H1 (cell line): ENCODE results near the gene SLC9A7. TPM values are rescaled to one million over a fixed set of nuclear protein-coding genes. Genes with fewer than 3 reads are reported as not detected.

Experiments used
- CTCF ChIA-PET: fragments of 300-600 bp; sonication (Branson Sonifier 250); formaldehyde crosslinking; loops from one replicate; lab custom pipeline; 2021; ENCODE audit not compliant: partially characterized antibody; lab: Charles Lee
- POLR2A ChIA-PET: fragments of 300-600 bp; sonication (Branson Sonifier 250); formaldehyde crosslinking; loops from one replicate; lab custom pipeline; 2021; ENCODE audit warnings: inconsistent platforms; ENCODE audit not compliant: partially characterized antibody; lab: Charles Lee
- DNase-seq, 2 experiments: peaks; one replicate each; pipeline versions ENCODE4 v3.0.0 to v3.0.0-alpha.2; 2010 to 2022; ENCODE audit warnings: low spot score in 2 of 2, low read depth in 1 of 2, mixed read lengths in 1 of 2
- FAIRE-seq: peaks from 2 replicates; lab custom pipeline; 2011; peaks lifted over from hg19 to GRCh38; lab: Jason Lieb, UNC
- H2AFZ ChIP-seq: 2 replicates; pipeline ENCODE4 v1.8.1; 2012; ENCODE audit warnings: low read length, inconsistent platforms
- H2AK5ac ChIP-seq: 2 replicates; pipeline ENCODE4 v1.6.1; 2013; ENCODE audit warnings: low read depth, low read length
- H2BK120ac ChIP-seq: replicated peaks from 2 replicates; pipeline ENCODE3; 2013; ENCODE audit warnings: low read depth, low read length, inconsistent platforms
- H2BK12ac ChIP-seq: 2 replicates; pipeline ENCODE4 v1.6.1; 2013; ENCODE audit warnings: low read depth, low read length
- H2BK15ac ChIP-seq: 2 replicates; pipeline ENCODE4 v1.6.1; 2013; ENCODE audit warnings: low read length
- H2BK20ac ChIP-seq: 2 replicates; pipeline ENCODE4 v1.6.1; 2013; ENCODE audit warnings: low read length
- H2BK5ac ChIP-seq: 2 replicates; pipeline ENCODE4 v1.6.1; 2013; ENCODE audit warnings: low read depth, low read length
- H3K14ac ChIP-seq: 2 replicates; pipeline ENCODE4 v1.6.1; 2013; ENCODE audit warnings: inconsistent platforms; ENCODE audit not compliant: insufficient read length
- H3K18ac ChIP-seq: 2 replicates; pipeline ENCODE4 v1.6.1; 2013; ENCODE audit warnings: low read length; ENCODE audit errors: extremely low read depth
- H3K23ac ChIP-seq: 2 replicates; pipeline ENCODE4 v1.6.1; 2013; ENCODE audit warnings: inconsistent platforms; ENCODE audit not compliant: insufficient read length
- H3K23me2 ChIP-seq: 2 replicates; pipeline ENCODE4 v1.6.1; 2013; ENCODE audit warnings: low read depth, low read length
- H3K27ac ChIP-seq: 2 replicates; pipeline ENCODE4 v1.6.1; 2011; ENCODE audit warnings: low read depth, low read length, inconsistent platforms
- H3K27me3 ChIP-seq, 4 experiments: replicated peaks in 1 of 4; 1 replicate in 1 of 4; 2 replicates in 3 of 4; pipeline versions ENCODE4 v1.6.1 to v1.8.1; 2011 to 2013; ENCODE audit warnings: low read length in 3 of 4, mild to moderate bottlenecking in 3 of 4, inconsistent platforms in 2 of 4, mixed read lengths in 2 of 4, moderate library complexity in 1 of 4; ENCODE audit not compliant: control insufficient read depth in 3 of 4, insufficient read depth in 3 of 4; ENCODE audit errors: extremely low read depth in 1 of 4
- H3K36me3 ChIP-seq, 4 experiments: 2 replicates each; pipeline versions ENCODE4 v1.6.1 to v1.8.1; 2011 to 2013; ENCODE audit warnings: mild to moderate bottlenecking in 4 of 4, low read length in 3 of 4, moderate library complexity in 2 of 4, control low read depth in 1 of 4, inconsistent platforms in 1 of 4; ENCODE audit not compliant: insufficient read depth in 4 of 4, control insufficient read depth in 2 of 4
- H3K4ac ChIP-seq: replicated peaks from 2 replicates; pipeline ENCODE3; 2013; ENCODE audit warnings: low read length, low read depth, mixed read lengths, inconsistent platforms; ENCODE audit not compliant: insufficient read length
- H3K4me1 ChIP-seq, 4 experiments: replicated peaks in 1 of 4; 1 replicate in 1 of 4; 2 replicates in 3 of 4; pipeline versions ENCODE4 v1.6.1 to v1.8.1; 2011 to 2013; ENCODE audit warnings: low read length in 3 of 4, inconsistent platforms in 2 of 4, mixed read lengths in 1 of 4; ENCODE audit not compliant: insufficient read depth in 4 of 4, control insufficient read depth in 3 of 4
- H3K4me2 ChIP-seq, 2 experiments: 2 replicates each; pipeline versions ENCODE4 v1.6.1 to v1.8.1; 2011 to 2013; ENCODE audit warnings: low read depth in 2 of 2, low read length in 2 of 2, control low read depth in 1 of 2, inconsistent platforms in 1 of 2, mild to moderate bottlenecking in 1 of 2; ENCODE audit not compliant: insufficient read depth in 1 of 2
- H3K4me3 ChIP-seq, 4 experiments: fragments of 200-600, 300-600 bp in 1 of 4; sonication (generic), shearing (Covaris generic), sonication (Bioruptor Twin) in 1 of 4; 2 replicates each; pipeline versions ENCODE4 v1.5.1 to v1.8.1; 2011 to 2016; ENCODE audit warnings: low read length in 4 of 4, low read depth in 3 of 4, control low read depth in 2 of 4, inconsistent platforms in 2 of 4, mild to moderate bottlenecking in 2 of 4, mixed read lengths in 1 of 4, moderate library complexity in 1 of 4; ENCODE audit not compliant: insufficient read depth in 2 of 4; ENCODE audit errors: extremely low read depth in 1 of 4
- H3K56ac ChIP-seq: replicated peaks from 2 replicates; pipeline ENCODE3; 2013; ENCODE audit warnings: low read depth, mild to moderate bottlenecking, mixed read lengths, low read length, inconsistent platforms; ENCODE audit not compliant: insufficient read length
- H3K79me1 ChIP-seq: 2 replicates; pipeline ENCODE4 v1.6.1; 2013; ENCODE audit warnings: low read depth, low read length, control low read depth
- H3K79me2 ChIP-seq, 2 experiments: 2 replicates each; pipeline versions ENCODE4 v1.6.1 to v1.8.1; 2012 to 2013; ENCODE audit warnings: low read length in 2 of 2, mild to moderate bottlenecking in 2 of 2, inconsistent platforms in 1 of 2; ENCODE audit not compliant: insufficient read depth in 2 of 2, control insufficient read depth in 1 of 2
- H3K9ac ChIP-seq, 4 experiments: replicated peaks in 1 of 4; 1 replicate in 1 of 4; 2 replicates in 3 of 4; pipeline versions ENCODE4 v1.6.1 to v1.8.1; 2011 to 2013; ENCODE audit warnings: low read depth in 3 of 4, low read length in 3 of 4, control low read depth in 2 of 4, mild to moderate bottlenecking in 2 of 4, moderate library complexity in 2 of 4, inconsistent platforms in 1 of 4; ENCODE audit errors: extremely low read depth in 1 of 4
- H3K9me3 ChIP-seq, 2 experiments: 2 replicates each; pipeline versions ENCODE4 v1.6.1 to v1.8.1; 2012 to 2013; ENCODE audit warnings: mild to moderate bottlenecking in 2 of 2, moderate library complexity in 2 of 2, control low read depth in 1 of 2, inconsistent platforms in 1 of 2, low read depth in 1 of 2, low read length in 1 of 2, mixed read lengths in 1 of 2; ENCODE audit not compliant: insufficient read depth in 2 of 2
- H4K20me1 ChIP-seq, 2 experiments: replicated peaks in 1 of 2; 2 replicates each; pipeline versions ENCODE3 to v1.8.1; 2011 to 2013; ENCODE audit warnings: inconsistent platforms in 2 of 2, low read length in 2 of 2, mild to moderate bottlenecking in 1 of 2; ENCODE audit not compliant: insufficient read depth in 2 of 2, control insufficient read depth in 1 of 2
- H4K5ac ChIP-seq: 2 replicates; pipeline ENCODE4 v1.6.1; 2013; ENCODE audit warnings: low read length, low read depth, mixed read lengths, inconsistent platforms; ENCODE audit not compliant: insufficient read length
- H4K8ac ChIP-seq: 2 replicates; pipeline ENCODE4 v1.8.0; 2013; ENCODE audit warnings: mild to moderate bottlenecking, moderate library complexity, low read length, inconsistent platforms; ENCODE audit not compliant: insufficient read depth; ENCODE audit errors: extremely low read depth
- H4K91ac ChIP-seq: replicated peaks from 2 replicates; pipeline ENCODE3; 2013; ENCODE audit warnings: low read length, mixed read lengths, inconsistent platforms; ENCODE audit not compliant: insufficient read length
- KDM1A ChIP-seq: fragments of 200-600, 300-600 bp; sonication (generic); IDR thresholded peaks from 2 replicates; pipeline ENCODE4 v1.7.1; 2016; ENCODE audit warnings: mild to moderate bottlenecking, low read length, borderline replicate concordance
- KDM4A ChIP-seq: IDR thresholded peaks from one replicate; pipeline ENCODE4 v1.7.1; 2012; ENCODE audit warnings: low read depth, mild to moderate bottlenecking, moderate library complexity, low read length, inconsistent platforms; ENCODE audit not compliant: severe bottlenecking
- KDM5A ChIP-seq: fragments of 200-600 bp; IDR thresholded peaks from 2 replicates; pipeline ENCODE4 v1.7.1; 2012; ENCODE audit warnings: mild to moderate bottlenecking, low read length, inconsistent platforms, mixed read lengths
- WGBS, 2 experiments: shearing (Covaris generic) in 1 of 2; methylation state at CpG; one replicate each; pipeline versions ENCODE4 v1.1.6 to v1.1.7; 2013 to 2015; ENCODE audit warnings: low lambda C conversion rate in 2 of 2, mixed read lengths in 2 of 2, inconsistent platforms in 1 of 2, low coverage in 1 of 2, missing lambda C conversion rate in 1 of 2; ENCODE audit not compliant: insufficient replicate concordance in 2 of 2, insufficient coverage in 1 of 2, insufficient read length in 1 of 2; ENCODE audit errors: extremely low coverage in 1 of 2, missing lambda C conversion rate in 1 of 2; 5-methylcytosine and 5-hydroxymethylcytosine counted together
- polyA plus RNA-seq, 7 experiments: library from polyadenylated mRNA; depleted of rRNA in 3 of 7; stranded (reverse) in 5 of 7; unstranded in 2 of 7; fragments of >200 nt in 5 of 7; fragments of 200-250 nt in 2 of 7; gene quantifications; 1 replicate in 5 of 7; 2 replicates in 1 of 7; 4 replicates in 1 of 7; pipeline versions ENCODE4 v1.2.1 to v1.2.3, GENCODE V29; 2011 to 2013; ENCODE audit warnings: missing spikeins in 2 of 7, mixed read lengths in 2 of 7
- total RNA-seq: library from RNA; stranded (reverse); fragmentation: NEBNext Ultra II Directional; extraction: Animal tissue kit (Norgen Biotek cat#: 25700); gene quantifications from 2 replicates; pipeline ENCODE4 v1.2.1, GENCODE V29; 2021

Gene SLC9A7
- total and polyA plus RNA-seq, 2 of the 8 experiments (the other 6 are each of a cell fraction or from before 2014, with no cell fraction given), result 6.7 to 17.2 TPM

DNA sequence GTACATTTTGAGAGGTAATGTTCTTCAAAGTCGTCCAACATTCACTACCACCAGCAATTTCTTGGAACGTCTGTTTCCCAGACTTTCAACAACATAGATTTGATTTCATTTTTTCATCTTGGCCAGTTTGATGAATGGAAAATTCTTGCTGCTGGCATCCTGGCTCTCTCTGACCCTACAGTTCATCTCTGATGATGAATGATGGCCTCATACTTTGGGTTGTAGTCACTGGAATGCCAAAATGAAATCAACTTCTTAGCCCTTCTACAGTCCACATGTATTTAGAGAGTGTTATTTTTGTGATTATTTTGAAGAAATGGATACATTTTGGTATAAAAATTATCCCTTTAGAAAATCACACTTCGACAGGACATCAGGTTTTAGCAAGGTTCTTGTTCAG, 176.6 kb downstream of the SLC9A7 start:
- H3K36me3 ChIP-seq, result no peaks in the 10 kb centered on the region; a peak in 1 of 8 replicates
- no peak for TF ChIP-seq KDM5A
- TF ChIP-seq KDM1A, result no peak
- TF ChIP-seq KDM4A, result no peak
- TF ChIP-seq, all 59 proteins: peak for 0

More for the DNA sequence above, 176.6 kb downstream of the SLC9A7 start:
- WGBS, 2 experiments, result 60% methylated on average over 3 of the region's 3 CpGs; no CpG with 5 or more reads in 1 of the 2 experiments
- Histone ChIP-seq H3K9me3 (no peaks in the 10 kb centered on the region), H4K20me1 (peaks cover 0 to 3% of the 10 kb centered on the region in 2 experiments), H3K56ac (no peak overlapping the region), H3K4me3 (0 out of 8 replicates have a peak overlapping the region, but pooled peaks of 1 of the 4 experiments have one; percentile 4), H2BK5ac (no peak overlapping the region), H3K18ac (no peak overlapping the region), H3K9ac (no peak overlapping the region), H3K79me1 (no peaks in the 10 kb centered on the region), H3K27ac (no peak overlapping the region), H3K4ac (no peak overlapping the region), H3K27me3 (no peaks in the 10 kb centered on the region), H3K14ac (no peak overlapping the region), H3K23me2 (no peaks in the 10 kb centered on the region), H2BK120ac (no peak overlapping the region), H3K79me2 (peaks cover 0 to 57% of the 10 kb centered on the region in 2 experiments; a peak in 2 of 4 replicates), H3K23ac (no peak overlapping the region), H4K8ac (no peak overlapping the region), H4K91ac (no peak overlapping the region), H2BK12ac (no peak overlapping the region), H2BK20ac (no peak overlapping the region), H2AK5ac (no peak overlapping the region), H3K4me2 (peak overlapping the region; percentile 9 to 13; a peak in 1 of 4 replicates), H4K5ac (no peak overlapping the region), H2BK15ac (no peak overlapping the region), H3K4me1 (peaks cover 0 to 15% (median 2%) of the 10 kb centered on the region in 4 experiments; a peak in 3 of 7 replicates), H2AFZ (no peak overlapping the region)
- POLR2A ChIA-PET, result interaction anchor here (0.8 kb wide), 1 partner anchor 31 kb away, joined by 4 read pairs; no protein-coding TSS in a partner anchor
- FAIRE-seq, result no peak
- no peak for DNase-seq
- CTCF ChIA-PET, result no interaction called here
